Measurements from ENCODE around the gene TXNRD1. TPM values are rescaled to one million over a fixed set of nuclear protein-coding genes. Genes with fewer than 3 reads are reported as not detected.

TXNRD1 gene
- total RNA-seq, 1 donor from 2014 or later, result 176 TPM

- DNase-seq (ENCODE audit: low read depth) (no peak), FAIRE-seq (no peak)
- H3K4me1 Mint-ChIP-seq (ENCODE audit: low read depth, unreplicated experiment), result no peaks in the 10 kb centered on the region
- no peak overlapping the region for H3K27ac Mint-ChIP-seq (ENCODE audit: unreplicated experiment)
- Histone ChIP-seq H3K4me3 (ENCODE audit: insufficient read depth, low read depth, low read length) (no peak overlapping the region), H3K9ac (ENCODE audit: low read length) (no peak overlapping the region), H3K4me1 (ENCODE audit: insufficient read depth, low read length) (no peaks in the 10 kb centered on the region), H4K20me1 (ENCODE audit: insufficient read depth, low read length) (no peaks in the 10 kb centered on the region), H3K36me3 (ENCODE audit: insufficient read depth, low read length) (no peaks in the 10 kb centered on the region), H3K79me2 (ENCODE audit: insufficient read depth, low read length) (no peaks in the 10 kb centered on the region), H3K4me2 (ENCODE audit: low read length) (no peak overlapping the region), H3K27ac (ENCODE audit: low read depth, low read length) (no peak overlapping the region), H3K9me3 (ENCODE audit: insufficient read depth, low read depth, low read length) (peaks cover 14% of the 10 kb centered on the region), H2AFZ (ENCODE audit: low read depth, low read length) (no peak overlapping the region), H3K27me3 (ENCODE audit: insufficient read depth, low read length) (no peaks in the 10 kb centered on the region)
- no peak for TF ChIP-seq CTCF (IDR thresholded peaks at IDR 0.05; ENCODE audit: insufficient read depth, low read depth, low read length)
- H3K9me3 Mint-ChIP-seq (ENCODE audit: unreplicated experiment), result peaks cover 7% of the 10 kb centered on the region
- no peaks in the 10 kb centered on the region for H3K36me3 Mint-ChIP-seq (ENCODE audit: low read depth, unreplicated experiment)
- no peaks in the 10 kb centered on the region for H3K27me3 Mint-ChIP-seq (ENCODE audit: low read depth, unreplicated experiment)
- no peak overlapping the region for H3K4me3 Mint-ChIP-seq (ENCODE audit: unreplicated experiment)
Measured at GRCh38 chr12:104187446-104188155, 28.0 kb upstream of the TXNRD1 start.

GRCh38 chr12:104188534-104188933, 27.0 kb upstream of the TXNRD1 start:
- Mint-ChIP-seq H3K9me3 (ENCODE audit: unreplicated experiment) (peaks cover 6% of the 10 kb centered on the region), H3K36me3 (ENCODE audit: low read depth, unreplicated experiment) (no peaks in the 10 kb centered on the region), H3K4me1 (ENCODE audit: low read depth, unreplicated experiment) (no peaks in the 10 kb centered on the region), H3K27me3 (ENCODE audit: low read depth, unreplicated experiment) (no peaks in the 10 kb centered on the region), H3K4me3 (ENCODE audit: unreplicated experiment) (no peak overlapping the region), H3K27ac (ENCODE audit: unreplicated experiment) (no peak overlapping the region)
- H3K27ac ChIP-seq (ENCODE audit: low read depth, low read length), result no peak overlapping the region
- H3K36me3 ChIP-seq (ENCODE audit: insufficient read depth, low read length), result no peaks in the 10 kb centered on the region
- no peak overlapping the region for H2AFZ ChIP-seq (ENCODE audit: low read depth, low read length)
- no peaks in the 10 kb centered on the region for H3K4me1 ChIP-seq (ENCODE audit: insufficient read depth, low read length)
- no peaks in the 10 kb centered on the region for H3K79me2 ChIP-seq (ENCODE audit: insufficient read depth, low read length)
- no peak overlapping the region for H3K4me3 ChIP-seq (ENCODE audit: insufficient read depth, low read depth, low read length)
- H3K9ac ChIP-seq (ENCODE audit: low read length), result no peak overlapping the region
- no peak for TF ChIP-seq CTCF (IDR thresholded peaks at IDR 0.05; ENCODE audit: insufficient read depth, low read depth, low read length)
- TF ChIP-seq EZH2 (IDR thresholded peaks at IDR 0.05; ENCODE audit: insufficient read depth, low read length), result no peak
- H3K4me2 ChIP-seq (ENCODE audit: low read length), result no peak overlapping the region
- no peaks in the 10 kb centered on the region for H3K27me3 ChIP-seq (ENCODE audit: insufficient read depth, low read length)
- no peak for FAIRE-seq
- no peak for DNase-seq (ENCODE audit: low read depth)
- H3K9me3 ChIP-seq (ENCODE audit: insufficient read depth, low read depth, low read length), result peaks cover 11% of the 10 kb centered on the region
- no peaks in the 10 kb centered on the region for H4K20me1 ChIP-seq (ENCODE audit: insufficient read depth, low read length)

DNA sequence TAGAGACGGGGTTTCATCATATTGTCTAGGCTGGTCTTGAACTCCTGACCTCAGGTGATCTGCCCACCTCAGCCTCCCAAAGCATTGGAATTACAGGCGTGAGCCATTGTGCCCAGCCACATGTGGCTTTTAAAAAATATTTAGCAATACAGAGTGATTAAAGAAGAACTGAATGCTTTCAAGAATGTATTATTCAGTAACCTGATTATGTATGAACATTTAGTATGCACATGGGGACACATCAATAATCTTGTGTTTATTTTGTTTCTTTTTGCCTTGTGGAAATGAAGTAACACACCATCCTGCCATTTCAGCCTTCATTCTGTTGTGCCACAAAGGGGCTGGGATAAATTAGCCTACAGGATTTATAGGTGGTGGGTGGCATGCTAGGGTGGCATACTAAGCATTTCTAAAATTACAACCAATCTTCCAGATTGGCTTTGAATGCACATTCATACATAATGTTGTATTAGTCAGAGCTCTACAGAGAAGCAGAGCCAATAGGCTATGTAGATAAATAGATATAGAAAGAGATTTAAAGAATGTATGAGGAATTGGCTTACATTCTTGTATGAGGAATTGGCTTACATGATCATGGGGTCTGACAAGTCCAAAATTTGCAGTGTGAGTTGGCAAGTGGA, 25.5 kb upstream of the TXNRD1 start:
- Histone ChIP-seq H3K9ac (ENCODE audit: low read length) (no peak overlapping the region), H3K4me3 (ENCODE audit: insufficient read depth, low read depth, low read length) (no peak overlapping the region), H3K27ac (ENCODE audit: low read depth, low read length) (no peak overlapping the region), H3K79me2 (ENCODE audit: insufficient read depth, low read length) (no peaks in the 10 kb centered on the region), H2AFZ (ENCODE audit: low read depth, low read length) (no peak overlapping the region), H3K36me3 (ENCODE audit: insufficient read depth, low read length) (no peaks in the 10 kb centered on the region), H4K20me1 (ENCODE audit: insufficient read depth, low read length) (no peaks in the 10 kb centered on the region), H3K4me1 (ENCODE audit: insufficient read depth, low read length) (no peaks in the 10 kb centered on the region), H3K27me3 (ENCODE audit: insufficient read depth, low read length) (no peaks in the 10 kb centered on the region), H3K9me3 (ENCODE audit: insufficient read depth, low read depth, low read length) (no peaks in the 10 kb centered on the region), H3K4me2 (ENCODE audit: low read length) (no peak overlapping the region)
- FAIRE-seq (peak; percentile 66), DNase-seq (ENCODE audit: low read depth) (peak; percentile 53)
- no peaks in the 10 kb centered on the region for H3K27me3 Mint-ChIP-seq (ENCODE audit: low read depth, unreplicated experiment)
- H3K4me3 Mint-ChIP-seq (ENCODE audit: unreplicated experiment), result no peak overlapping the region
- H3K4me1 Mint-ChIP-seq (ENCODE audit: low read depth, unreplicated experiment), result no peaks in the 10 kb centered on the region
- peaks cover 8% of the 10 kb centered on the region for H3K9me3 Mint-ChIP-seq (ENCODE audit: unreplicated experiment)
- H3K36me3 Mint-ChIP-seq (ENCODE audit: low read depth, unreplicated experiment), result no peaks in the 10 kb centered on the region
- H3K27ac Mint-ChIP-seq (ENCODE audit: unreplicated experiment), result no peak overlapping the region
- TF ChIP-seq EZH2 (IDR thresholded peaks at IDR 0.05; ENCODE audit: insufficient read depth, low read length) (no peak), CTCF (IDR thresholded peaks at IDR 0.05; ENCODE audit: insufficient read depth, low read depth, low read length) (no peak)

Data from astrocyte (in vitro differentiated cells and primary cell).